NT2/D1 (cell line): Measurements from ENCODE around the gene SLC22A16.
"Not testable (repeated sequence)": the region's sequence is repeated elsewhere in the genome, so short reads cannot be mapped to it uniquely, and the experiment has no call there.

Source experiments
- DNase-seq: peaks from one replicate; pipeline ENCODE4 v3.0.0-alpha.2; 2011; ENCODE audit warnings: low read depth, low spot score
- H3K27me3 ChIP-seq: 2 replicates; pipeline ENCODE4 v1.6.0; 2011; ENCODE audit warnings: mild to moderate bottlenecking; ENCODE audit not compliant: insufficient read length, insufficient read depth
- H3K36me3 ChIP-seq: 2 replicates; pipeline ENCODE4 v1.6.1; 2011; ENCODE audit warnings: mild to moderate bottlenecking, low read length, mixed read lengths; ENCODE audit not compliant: insufficient read depth, insufficient read length
- H3K4me1 ChIP-seq: 2 replicates; pipeline ENCODE4 v1.5.1; 2011; ENCODE audit not compliant: insufficient read depth, insufficient read length
- H3K4me3 ChIP-seq: 2 replicates; pipeline ENCODE4 v1.5.1; 2011; ENCODE audit warnings: low read depth; ENCODE audit not compliant: insufficient read length
- H3K9ac ChIP-seq: 2 replicates; pipeline ENCODE4 v1.6.0; 2011; ENCODE audit warnings: low read depth; ENCODE audit not compliant: insufficient read length
- H3K9me3 ChIP-seq: 2 replicates; pipeline ENCODE4 v1.5.1; 2011; ENCODE audit warnings: mild to moderate bottlenecking, low read length; ENCODE audit not compliant: insufficient read depth
- SUZ12 ChIP-seq: IDR thresholded peaks from 2 replicates; pipeline ENCODE4 v1.6.1; 2011; ENCODE audit not compliant: insufficient read length, insufficient read depth; ENCODE audit errors: extremely low read depth
- YY1 ChIP-seq: IDR thresholded peaks from 2 replicates; pipeline ENCODE4 v1.6.1; 2011; ENCODE audit not compliant: insufficient read length, insufficient read depth
- ZNF274 ChIP-seq: IDR thresholded peaks from 2 replicates; pipeline ENCODE4 v1.6.1; 2011; ENCODE audit warnings: mild to moderate bottlenecking, low read depth, low read length

The SLC22A16 gene

DNA sequence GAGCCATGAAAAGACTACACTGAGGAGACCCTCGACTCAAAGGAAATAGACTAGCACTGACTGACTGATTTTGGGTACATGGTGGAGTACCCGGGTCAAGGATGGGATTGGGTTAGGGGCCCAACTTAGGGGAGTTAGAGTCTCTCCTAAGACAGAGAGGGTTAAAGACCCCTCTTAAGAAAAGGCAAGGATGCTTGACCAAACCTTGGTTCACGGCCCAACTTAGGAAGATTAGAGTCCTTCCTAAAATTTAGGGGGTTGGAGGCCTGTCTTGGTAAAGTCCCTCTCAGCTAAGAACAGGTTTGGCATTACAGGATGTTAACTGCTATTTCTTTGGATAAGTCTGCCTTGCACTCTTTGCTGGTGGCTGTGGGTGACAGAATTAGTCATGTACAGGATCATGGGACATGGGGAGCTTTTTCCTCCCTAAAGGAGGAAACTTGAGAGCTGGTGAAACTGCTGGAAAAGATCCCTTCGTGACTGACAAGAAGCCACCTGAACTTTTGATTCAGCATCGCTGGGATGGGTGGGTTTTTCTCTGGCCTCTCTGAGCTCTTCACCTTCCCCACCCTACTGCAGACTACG, 12.3 kb upstream of the SLC22A16 start:
- no peak overlapping the region for H3K9ac ChIP-seq
- no peak for DNase-seq

DNA sequence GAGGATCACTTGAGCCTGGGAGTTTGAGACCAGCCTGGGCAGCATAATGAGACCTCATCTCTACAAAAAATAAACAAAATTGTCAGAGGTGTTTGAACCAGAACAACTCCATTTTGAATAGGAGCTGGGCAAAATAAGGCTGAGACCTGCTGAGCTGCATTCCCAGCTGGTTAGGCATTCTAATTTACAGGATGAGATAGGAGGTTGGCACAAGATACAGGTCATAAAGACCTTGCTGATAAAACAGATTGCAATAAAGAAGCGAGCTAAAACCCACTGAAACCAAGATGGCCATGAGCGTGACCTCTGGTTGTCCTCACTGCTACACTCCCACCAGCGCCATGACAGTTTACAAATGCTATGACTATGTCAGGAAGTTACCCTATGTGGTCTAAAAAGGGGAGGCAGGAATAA, 11.6 kb upstream of the SLC22A16 start:
- H3K4me1 ChIP-seq, H3K9ac ChIP-seq, DNase-seq, H3K9me3 ChIP-seq, H3K36me3 ChIP-seq, H3K27me3 ChIP-seq, H3K4me3 ChIP-seq: not testable (repeated sequence)

More for the DNA sequence above, 12.3 kb upstream of the SLC22A16 start:
- Histone ChIP-seq H3K27me3 (no peaks in the 10 kb centered on the region), H3K9me3 (no peaks in the 10 kb centered on the region), H3K4me1 (no peaks in the 10 kb centered on the region), H3K36me3 (no peaks in the 10 kb centered on the region), H3K4me3 (no peak overlapping the region)
- TF ChIP-seq ZNF274 (no peak), YY1 (no peak), SUZ12 (no peak)

DNA sequence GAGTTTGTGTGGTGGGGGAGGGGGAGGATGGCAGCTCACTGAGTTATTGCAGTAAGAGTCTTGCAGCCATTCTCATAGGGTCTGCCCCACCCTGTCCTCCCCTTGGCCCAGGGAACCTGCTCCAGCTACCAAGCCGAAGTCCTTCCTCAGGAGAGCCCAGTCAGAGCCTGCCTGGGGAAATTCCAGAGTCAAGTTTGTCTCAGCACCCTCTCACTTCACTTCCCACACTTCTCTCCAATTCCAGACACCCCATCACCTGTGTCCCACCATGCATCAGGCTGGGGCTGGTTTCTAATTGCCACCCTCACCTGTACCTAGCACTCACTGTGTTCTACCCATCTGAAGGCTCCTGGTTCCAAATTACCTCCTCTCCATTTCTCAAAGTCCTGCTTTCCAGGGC, 10.3 kb upstream of the SLC22A16 start:
- Histone ChIP-seq H3K27me3 (no peaks in the 10 kb centered on the region), H3K9ac (no peak overlapping the region), H3K9me3 (no peaks in the 10 kb centered on the region), H3K36me3 (no peaks in the 10 kb centered on the region), H3K4me3 (no peak overlapping the region), H3K4me1 (no peaks in the 10 kb centered on the region)
- TF ChIP-seq YY1 (no peak), ZNF274 (no peak), SUZ12 (no peak)
- no peak for DNase-seq

DNA sequence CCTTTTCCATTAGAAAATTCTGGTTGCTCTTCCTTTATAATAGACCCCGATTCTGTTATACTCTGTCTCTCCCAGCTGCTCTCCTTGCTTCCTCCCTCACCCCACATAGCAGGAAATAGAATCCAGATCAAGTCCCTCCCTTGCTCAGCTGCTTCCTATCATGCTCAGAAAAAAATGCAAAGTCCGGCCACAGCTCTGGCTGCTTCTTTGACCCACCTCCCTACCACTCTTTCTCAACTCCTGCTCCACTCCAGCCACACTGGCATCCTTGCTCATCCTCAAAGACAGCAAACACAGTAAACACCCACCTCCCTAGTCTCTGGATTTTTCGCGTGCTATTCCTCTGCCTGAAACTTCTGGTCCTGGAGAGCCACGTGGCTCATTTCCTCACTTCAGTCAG, 9.1 kb upstream of the SLC22A16 start:
- Histone ChIP-seq H3K9ac (no peak overlapping the region), H3K27me3 (no peaks in the 10 kb centered on the region), H3K4me1 (no peaks in the 10 kb centered on the region), H3K4me3 (no peak overlapping the region), H3K9me3 (no peaks in the 10 kb centered on the region), H3K36me3 (no peaks in the 10 kb centered on the region)
- TF ChIP-seq ZNF274, result no peak
- TF ChIP-seq YY1, result no peak
- TF ChIP-seq SUZ12, result no peak
- no peak for DNase-seq

DNA sequence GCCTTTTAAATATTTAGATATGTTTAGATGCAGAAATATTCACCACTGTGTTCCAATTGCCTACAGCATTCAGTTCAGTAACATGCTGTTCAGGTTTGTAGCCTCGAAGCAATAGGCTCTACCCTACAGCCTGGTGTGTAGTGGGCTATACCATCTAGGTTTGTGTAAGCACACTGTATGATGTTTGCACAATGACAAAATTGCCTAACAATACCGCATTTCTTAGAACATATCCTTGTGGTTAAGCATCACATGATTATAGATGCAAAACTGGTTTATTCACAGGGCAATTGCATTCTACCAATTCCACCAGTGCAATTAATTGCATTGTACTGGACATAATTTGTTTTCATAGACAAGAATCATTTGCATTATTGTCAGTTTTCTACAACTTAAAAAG, 7.9 kb upstream of the SLC22A16 start:
- Histone ChIP-seq H3K4me1 (no peaks in the 10 kb centered on the region), H3K27me3 (no peaks in the 10 kb centered on the region), H3K4me3 (no peak overlapping the region), H3K36me3 (no peaks in the 10 kb centered on the region), H3K9me3 (no peaks in the 10 kb centered on the region), H3K9ac (no peak overlapping the region)
- TF ChIP-seq YY1 (no peak), SUZ12 (no peak), ZNF274 (no peak)
- no peak for DNase-seq

DNA sequence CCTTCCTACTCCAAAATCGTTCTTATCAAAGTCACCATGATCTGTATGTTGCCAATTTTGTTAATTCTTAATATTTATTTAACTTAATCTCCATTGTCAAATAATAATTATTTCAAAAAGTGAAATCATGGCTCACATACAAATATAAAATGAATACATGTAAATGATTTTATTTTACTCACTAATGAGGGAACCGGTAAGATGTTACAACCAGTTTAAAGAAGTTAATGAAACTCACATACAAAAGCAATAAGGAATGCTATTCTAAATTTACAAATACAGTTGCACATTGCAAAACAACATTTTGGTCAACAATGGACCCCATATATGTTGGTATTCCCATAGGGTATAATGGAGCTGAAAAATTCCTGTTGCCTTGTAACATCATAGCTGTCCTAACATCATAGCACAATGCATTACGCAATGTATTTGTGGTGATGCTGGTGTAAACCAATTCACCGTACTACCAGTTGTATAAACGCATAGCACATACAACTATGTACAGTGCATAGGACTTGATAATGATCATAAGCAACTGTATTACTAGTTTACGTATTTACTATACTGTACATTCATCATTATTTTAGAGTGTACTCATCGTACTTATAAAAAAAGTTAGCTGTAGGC, 6.5 kb upstream of the SLC22A16 start:
- no peak for DNase-seq
- no peak for TF ChIP-seq SUZ12
- TF ChIP-seq YY1, result no peak
- TF ChIP-seq ZNF274, result no peak
- Histone ChIP-seq H3K4me1 (no peaks in the 10 kb centered on the region), H3K9me3 (no peaks in the 10 kb centered on the region), H3K4me3 (no peak overlapping the region), H3K9ac (no peak overlapping the region), H3K27me3 (no peaks in the 10 kb centered on the region), H3K36me3 (no peaks in the 10 kb centered on the region)

DNA sequence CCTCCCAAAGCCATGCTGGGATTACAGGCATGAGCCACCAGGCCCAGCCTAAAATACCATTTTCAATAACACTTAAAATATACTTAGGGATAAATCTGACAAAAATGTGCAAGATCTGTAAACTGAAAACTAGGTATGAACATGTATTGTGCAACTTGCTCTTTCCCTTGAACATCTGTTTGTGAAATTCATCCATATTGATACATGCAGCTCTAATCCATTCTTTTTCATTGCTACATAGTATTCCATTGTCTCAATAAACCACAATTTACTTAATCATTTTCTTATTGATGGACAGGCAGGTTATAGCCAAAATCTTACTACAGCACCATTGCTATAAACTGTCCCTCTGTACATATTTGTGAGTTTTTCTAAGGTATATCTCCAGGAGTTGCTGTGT, 4.7 kb upstream of the SLC22A16 start:
- DNase-seq, result no peak
- Histone ChIP-seq H3K9ac (no peak overlapping the region), H3K27me3 (no peaks in the 10 kb centered on the region), H3K36me3 (no peaks in the 10 kb centered on the region), H3K4me3 (no peak overlapping the region), H3K4me1 (no peaks in the 10 kb centered on the region), H3K9me3 (no peaks in the 10 kb centered on the region)
- no peak for TF ChIP-seq ZNF274
- no peak for TF ChIP-seq SUZ12
- TF ChIP-seq YY1, result no peak
